HK-2 (cell line): Measurements from ENCODE around the gene SNUPN.
"Not testable (repeated sequence)": the region's sequence is repeated elsewhere in the genome, so short reads cannot be mapped to it uniquely, and the experiment has no call there.

ENCODE experiments used
- DNase-seq: peaks from one replicate; pipeline ENCODE4 v3.0.0-alpha.2; 2018; ENCODE audit not compliant: unreplicated experiment

SNUPN gene

GRCh38 chr15:75583701-75584100 is 41.8 kb downstream of the SNUPN start:
- no peak for DNase-seq

- DNase-seq: not testable (repeated sequence)
These were observed 42.6 kb downstream of the SNUPN start for GRCh38 chr15:75582943-75583342.

GRCh38 chr15:75578948-75579920 is 46.3 kb downstream of the SNUPN start, which contains the start of gene PTPN9:
Gene PTPN9 (minus strand): TSS chr15:75579315. CDS start chr15:75578776, 539 bp downstream.
- DNase-seq: peak; percentile 67

- peak; percentile 23 for DNase-seq
These were observed 47.2 kb downstream of the SNUPN start for GRCh38 chr15:75578173-75578947.

GRCh38 chr15:75577401-75578172 is 47.9 kb downstream of the SNUPN start:
- DNase-seq: peak; percentile 8

- DNase-seq: no peak
These were observed 51.7 kb downstream of the SNUPN start for GRCh38 chr15:75573648-75574384.

- DNase-seq: no peak
These were observed 55.2 kb downstream of the SNUPN start for GRCh38 chr15:75570126-75570845.

- no peak for DNase-seq
These were observed 60.2 kb downstream of the SNUPN start for GRCh38 chr15:75565062-75565970.

- no peak for DNase-seq
These were observed 63.6 kb downstream of the SNUPN start for GRCh38 chr15:75561888-75562287.

- DNase-seq: not testable (repeated sequence)
These were observed 66.2 kb downstream of the SNUPN start for GRCh38 chr15:75559360-75559759.

GRCh38 chr15:75558955-75559354 is 66.6 kb downstream of the SNUPN start:
- not testable (repeated sequence) for DNase-seq

GRCh38 chr15:75554717-75555116 is 70.8 kb downstream of the SNUPN start:
- no peak for DNase-seq

GRCh38 chr15:75553659-75554058 is 71.9 kb downstream of the SNUPN start:
- no peak for DNase-seq

GRCh38 chr15:75551091-75551490 is 74.4 kb downstream of the SNUPN start:
- DNase-seq: no peak
